ENCODE measurements around the gene SDR39U1. TPM values are rescaled to one million over a fixed set of nuclear protein-coding genes. Genes with fewer than 3 reads are reported as not detected.

The SDR39U1 gene
- total RNA-seq, 5 donors from 2014 or later (not counting 1 experiment from before 2014, with no cell fraction given): 79.6 to 154 (median 109) TPM

DNA sequence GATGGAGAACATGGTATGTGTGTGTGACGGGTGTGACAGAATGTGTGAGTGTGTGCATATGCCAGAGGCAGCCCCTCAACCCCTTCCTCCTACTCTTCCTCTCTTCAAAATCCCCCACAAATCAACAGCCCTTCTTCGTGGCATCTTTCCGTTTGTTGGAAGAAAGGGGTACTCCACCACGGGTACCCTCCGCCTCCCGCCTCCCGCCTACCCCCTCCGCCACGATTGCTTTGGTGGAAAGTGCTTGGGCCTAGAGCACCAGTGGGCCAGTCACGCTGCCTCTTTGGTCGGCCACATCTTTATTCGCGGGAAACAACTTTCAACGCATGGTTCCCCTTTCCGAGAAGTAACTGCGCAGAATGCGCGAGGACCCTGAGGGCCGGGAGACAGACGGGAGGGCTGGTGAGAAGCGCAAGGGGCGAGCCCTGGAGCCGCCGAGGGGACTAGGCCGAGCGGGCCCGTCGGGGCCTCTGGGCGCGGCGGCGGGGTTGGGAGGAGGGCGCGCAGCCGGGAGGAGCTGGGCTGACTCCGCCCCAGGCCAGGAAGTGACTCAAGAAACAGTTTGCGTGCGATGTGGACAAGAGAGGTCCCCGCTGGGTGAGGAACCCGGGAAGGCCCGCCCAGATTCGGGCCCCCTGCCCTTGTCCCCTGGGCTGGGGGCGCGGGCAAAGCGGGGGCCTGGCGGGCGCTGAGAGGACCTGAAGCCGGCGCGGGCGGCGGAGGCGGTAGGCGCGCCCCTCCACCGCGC, 13.0 kb downstream of the SDR39U1 start, which contains the start of the genes CBLN3 and KHNYN:
CBLN3 (minus strand) TSS at position 274 of the 748 bp plus-strand sequence. CDS start 614 bp downstream, outside the sequence.
KHNYN (plus strand) TSS at position 560 of the 748 bp plus-strand sequence. CDS start 777 bp downstream, outside the sequence.
- under 1% methylated on average over 49 of the region's 57 CpGs for WGBS (ENCODE audit: insufficient coverage)
- Histone ChIP-seq H3K4me3 (ENCODE audit: control insufficient read depth in 1 of 2, extremely low read depth in 1 of 2, low read length in 1 of 2) (peak within 1 kb of the TSS; percentile 83 to 86), H3K9me3 (no peaks in the 10 kb centered on the region), H3K27ac (ENCODE audit: low read length) (peak within 1 kb of the TSS; percentile 98), H3K27me3 (replicated peaks in 1 of 2; ENCODE audit: control insufficient read depth in 2 of 2, extremely low read depth in 1 of 2, insufficient read depth in 2 of 2, low read length in 1 of 2) (no peaks in the 10 kb centered on the region), H3K4me1 (ENCODE audit: control insufficient read depth in 1 of 2, extremely low read depth in 1 of 2, insufficient read depth in 2 of 2, low read length in 2 of 2) (peaks cover 33 to 58% of the 10 kb centered on the region in 2 experiments), H3K36me3 (ENCODE audit: control insufficient read depth in 2 of 2, extremely low read depth in 1 of 2, insufficient read depth in 1 of 2, low read length in 1 of 2) (peaks cover 12 to 32% of the 10 kb centered on the region in 2 donors)
- Mint-ChIP-seq H3K4me3 (peak within 1 kb of the TSS; percentile 82 to 93 (median 88)), H3K9me3 (no peaks in the 10 kb centered on the region), H3K4me1 (peaks cover 52 to 68% (median 66%) of the 10 kb centered on the region in 3 donors), H3K27ac (peak within 1 kb of the TSS; percentile 98 to 99), H3K36me3 (peaks cover 21% of the 10 kb centered on the region), H3K27me3 (no peaks in the 10 kb centered on the region)
- ChIA-PET POLR2A (interaction anchor here (0.6 to 3.0 kb wide), 5 partner anchors 12 to 296 kb away, joined by 5 to 27 read pairs (median 8); partner anchors contain the start of genes SDR39U1 (in 2 of the 2), RABGGTA (in 1 of the 2) and TINF2 (in 1 of the 2)), CTCF (interaction anchor here in 1 of 2 donors (0.6 to 3.3 kb wide), 7 partner anchors 12 to 1403 kb away, joined by 3 to 66 read pairs (median 6); partner anchors contain the start of genes CIDEB, SDR39U1 and TINF2)
- DNase-seq (peak; percentile 75 to 93 (median 84)), ATAC-seq (replicated peaks in 1 of 4) (peak; percentile 86 to 89 (median 88))

DNA sequence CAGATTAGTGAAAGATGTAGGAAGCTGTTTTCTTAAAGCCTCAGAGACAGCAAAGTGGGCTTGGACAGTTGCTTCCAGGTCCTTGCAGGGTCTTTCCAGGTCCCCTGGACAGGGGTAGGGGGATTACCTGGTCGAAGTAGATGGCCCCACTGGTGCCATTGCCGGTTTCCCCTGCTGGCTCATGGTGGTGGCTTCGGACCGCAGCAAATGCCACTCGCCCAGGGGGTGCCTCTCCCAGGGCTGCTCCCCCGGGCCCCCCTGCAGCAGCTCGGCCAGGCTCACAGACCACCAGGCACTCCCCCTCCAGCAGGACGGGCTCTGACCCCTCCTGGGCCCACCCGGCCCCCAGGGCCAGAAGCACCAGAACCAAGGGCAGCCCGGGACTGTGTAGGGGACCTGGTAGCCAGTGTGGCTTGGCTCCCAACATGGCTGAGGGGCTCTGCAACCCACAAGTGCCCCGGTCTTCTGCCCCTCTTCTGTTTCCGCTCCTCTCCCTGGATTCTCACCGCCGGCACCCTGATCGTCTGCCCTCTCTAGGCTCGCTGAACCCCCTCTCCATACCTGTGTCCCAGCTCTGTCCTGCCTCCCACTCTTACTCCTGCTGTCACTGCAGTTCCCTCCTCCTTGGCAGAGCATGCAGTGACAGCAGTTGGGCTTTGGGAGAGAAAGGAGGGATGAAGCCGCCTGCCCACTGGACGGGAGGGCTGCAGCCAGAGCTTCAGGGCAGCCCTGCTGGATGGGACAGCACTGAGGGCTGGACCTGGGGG, 13.8 kb downstream of the SDR39U1 start:
- ATAC-seq (replicated peaks in 1 of 4): no peak
- H3K4me1 ChIP-seq (ENCODE audit: control insufficient read depth in 1 of 2, extremely low read depth in 1 of 2, insufficient read depth in 2 of 2, low read length in 2 of 2): peaks cover 33 to 58% of the 10 kb centered on the region in 2 experiments
- Mint-ChIP-seq H3K36me3 (peaks cover 16% of the 10 kb centered on the region), H3K4me3 (peak overlapping the region; percentile 81 to 85 (median 82)), H3K27ac (peak overlapping the region; percentile 98 to 99), H3K4me1 (peaks cover 52 to 69% (median 65%) of the 10 kb centered on the region in 3 donors), H3K27me3 (no peaks in the 10 kb centered on the region), H3K9me3 (no peaks in the 10 kb centered on the region)
- peak overlapping the region in 1 of 2 donors; percentile 86 for H3K4me3 ChIP-seq (ENCODE audit: control insufficient read depth in 1 of 2, extremely low read depth in 1 of 2, low read length in 1 of 2)
- CTCF ChIA-PET: interaction anchor here in 1 of 2 donors (0.6 kb wide), 1 partner anchor 270 kb away, joined by 4 read pairs; no protein-coding TSS in a partner anchor
- 86% methylated on average over 17 of the region's 18 CpGs for WGBS (ENCODE audit: insufficient coverage)
- POLR2A ChIA-PET: no interaction called here
- no peaks in the 10 kb centered on the region for H3K9me3 ChIP-seq
- peak overlapping the region; percentile 95 for H3K27ac ChIP-seq (ENCODE audit: low read length)
- DNase-seq: no peak
- no peaks in the 10 kb centered on the region for H3K27me3 ChIP-seq (replicated peaks in 1 of 2; ENCODE audit: control insufficient read depth in 2 of 2, extremely low read depth in 1 of 2, insufficient read depth in 2 of 2, low read length in 1 of 2)
- peaks cover 12 to 25% of the 10 kb centered on the region in 2 donors for H3K36me3 ChIP-seq (ENCODE audit: control insufficient read depth in 2 of 2, extremely low read depth in 1 of 2, insufficient read depth in 1 of 2, low read length in 1 of 2)

GRCh38 chr14:24427537-24428508, 14.8 kb downstream of the SDR39U1 start:
- POLR2A ChIA-PET: no interaction called here
- peak overlapping the region in 2 of 3 donors; percentile 28 to 55 for H3K4me3 Mint-ChIP-seq
- H3K4me1 Mint-ChIP-seq: peaks cover 44 to 61% (median 60%) of the 10 kb centered on the region in 3 donors

GRCh38 chr14:24426912-24427536, 15.6 kb downstream of the SDR39U1 start:
- H3K27me3 Mint-ChIP-seq: no peaks in the 10 kb centered on the region
- DNase-seq (peak in 7 of 35 experiments; percentile 20 to 43 (median 29)), ATAC-seq (replicated peaks in 1 of 4) (no peak)
- ChIA-PET CTCF (interaction anchor here in 1 of 2 donors (0.8 kb wide), 1 partner anchor 120 kb away, joined by 3 read pairs; no protein-coding TSS in a partner anchor), POLR2A (no interaction called here)
- 75% methylated on average over 4 of the region's 8 CpGs for WGBS (ENCODE audit: insufficient coverage)
- H3K36me3 Mint-ChIP-seq: peaks cover 6% of the 10 kb centered on the region
- H3K27ac Mint-ChIP-seq: peak overlapping the region; percentile 40 to 88
- Histone ChIP-seq H3K9me3 (no peaks in the 10 kb centered on the region), H3K4me1 (ENCODE audit: control insufficient read depth in 1 of 2, extremely low read depth in 1 of 2, insufficient read depth in 2 of 2, low read length in 2 of 2) (peaks cover 33 to 56% of the 10 kb centered on the region in 2 experiments), H3K4me3 (ENCODE audit: control insufficient read depth in 1 of 2, extremely low read depth in 1 of 2, low read length in 1 of 2) (no peak overlapping the region), H3K27me3 (replicated peaks in 1 of 2; ENCODE audit: control insufficient read depth in 2 of 2, extremely low read depth in 1 of 2, insufficient read depth in 2 of 2, low read length in 1 of 2) (peaks cover 0 to 3% of the 10 kb centered on the region in 2 experiments), H3K36me3 (ENCODE audit: control insufficient read depth in 2 of 2, extremely low read depth in 1 of 2, insufficient read depth in 1 of 2, low read length in 1 of 2) (peaks cover 4 to 7% of the 10 kb centered on the region in 2 donors), H3K27ac (ENCODE audit: low read length) (no peak overlapping the region)
- H3K9me3 Mint-ChIP-seq: no peaks in the 10 kb centered on the region
- peak overlapping the region in 2 of 3 donors; percentile 11 to 55 for H3K4me3 Mint-ChIP-seq
- peaks cover 41 to 58% (median 57%) of the 10 kb centered on the region in 3 donors for H3K4me1 Mint-ChIP-seq

More at GRCh38 chr14:24427537-24428508, 14.8 kb downstream of the SDR39U1 start:
- Histone ChIP-seq H3K9me3 (no peaks in the 10 kb centered on the region), H3K36me3 (ENCODE audit: control insufficient read depth in 2 of 2, extremely low read depth in 1 of 2, insufficient read depth in 1 of 2, low read length in 1 of 2) (peaks cover 12 to 15% of the 10 kb centered on the region in 2 donors), H3K4me3 (ENCODE audit: control insufficient read depth in 1 of 2, extremely low read depth in 1 of 2, low read length in 1 of 2) (no peak overlapping the region), H3K27me3 (replicated peaks in 1 of 2; ENCODE audit: control insufficient read depth in 2 of 2, extremely low read depth in 1 of 2, insufficient read depth in 2 of 2, low read length in 1 of 2) (peaks cover 0 to 1% of the 10 kb centered on the region in 2 experiments), H3K27ac (ENCODE audit: low read length) (no peak overlapping the region), H3K4me1 (ENCODE audit: control insufficient read depth in 1 of 2, extremely low read depth in 1 of 2, insufficient read depth in 2 of 2, low read length in 2 of 2) (peaks cover 33 to 60% of the 10 kb centered on the region in 2 experiments)
- CTCF ChIA-PET: interaction anchor here in 1 of 2 donors (0.8 kb wide), 1 partner anchor 121 kb away, joined by 3 read pairs; no protein-coding TSS in a partner anchor
- DNase-seq: no peak
- peaks cover 6% of the 10 kb centered on the region for H3K36me3 Mint-ChIP-seq
- ATAC-seq (replicated peaks in 1 of 4): no peak
- H3K27me3 Mint-ChIP-seq: no peaks in the 10 kb centered on the region
- 92% methylated on average over 15 of the region's 18 CpGs for WGBS (ENCODE audit: insufficient coverage)
- H3K27ac Mint-ChIP-seq: peak overlapping the region; percentile 79 to 88
- H3K9me3 Mint-ChIP-seq: no peaks in the 10 kb centered on the region

GRCh38 chr14:24426150-24426911, 16.2 kb downstream of the SDR39U1 start:
- Histone ChIP-seq H3K9me3 (no peaks in the 10 kb centered on the region), H3K27ac (ENCODE audit: low read length) (no peak overlapping the region), H3K36me3 (ENCODE audit: control insufficient read depth in 2 of 2, extremely low read depth in 1 of 2, insufficient read depth in 1 of 2, low read length in 1 of 2) (peaks cover 0 to under 1% of the 10 kb centered on the region in 2 donors), H3K4me3 (ENCODE audit: control insufficient read depth in 1 of 2, extremely low read depth in 1 of 2, low read length in 1 of 2) (no peak overlapping the region), H3K27me3 (replicated peaks in 1 of 2; ENCODE audit: control insufficient read depth in 2 of 2, extremely low read depth in 1 of 2, insufficient read depth in 2 of 2, low read length in 1 of 2) (peaks cover 0 to 3% of the 10 kb centered on the region in 2 experiments), H3K4me1 (ENCODE audit: control insufficient read depth in 1 of 2, extremely low read depth in 1 of 2, insufficient read depth in 2 of 2, low read length in 2 of 2) (peaks cover 31 to 49% of the 10 kb centered on the region in 2 experiments)
- 100% methylated on average over 1 of the region's 2 CpGs for WGBS (ENCODE audit: insufficient coverage)
- POLR2A ChIA-PET: no interaction called here
- ATAC-seq (replicated peaks in 1 of 4): no peak
- CTCF ChIA-PET: no interaction called here
- H3K9me3 Mint-ChIP-seq: no peaks in the 10 kb centered on the region
- DNase-seq: no peak
- H3K4me3 Mint-ChIP-seq: peak overlapping the region in 2 of 3 donors; percentile 11 to 55
- no peaks in the 10 kb centered on the region for H3K36me3 Mint-ChIP-seq
- peaks cover 34 to 52% (median 50%) of the 10 kb centered on the region in 3 donors for H3K4me1 Mint-ChIP-seq
- H3K27ac Mint-ChIP-seq: peak overlapping the region; percentile 40 to 88
- H3K27me3 Mint-ChIP-seq: no peaks in the 10 kb centered on the region
